Cardiac muscle cell (in vitro differentiated cells and primary cell): Measurements from ENCODE around the gene HSPA4L. TPM values are rescaled to one million over a fixed set of nuclear protein-coding genes. Genes with fewer than 3 reads are reported as not detected.

Experiments
- DNase-seq, 2 donors: peaks; one replicate each; pipeline versions ENCODE4 v3.0.0 to v3.0.0-alpha.2; 2010 to 2017; ENCODE audit warnings: low read depth in 1 of 2, low spot score in 1 of 2
- H3K27ac ChIP-seq: fragments of 200-600 bp; sonication (generic); 2 replicates; pipeline ENCODE4 v1.5.1; 2016
- H3K27me3 ChIP-seq: fragments of 200-600 bp; sonication (generic); 2 replicates; pipeline ENCODE4 v1.6.0; 2016; ENCODE audit warnings: control low read depth
- H3K36me3 ChIP-seq: fragments of 200-600 bp; sonication (generic); 2 replicates; pipeline ENCODE4 v1.5.1; 2016; ENCODE audit warnings: control low read depth
- H3K4me1 ChIP-seq: fragments of 200-600 bp; sonication (generic); 2 replicates; pipeline ENCODE4 v1.8.1; 2017; ENCODE audit warnings: low read depth, mild to moderate bottlenecking, mixed run types
- H3K4me3 ChIP-seq: fragments of 200-600 bp; sonication (generic); 2 replicates; pipeline ENCODE4 v1.5.1; 2016; ENCODE audit warnings: mild to moderate bottlenecking
- H3K9me3 ChIP-seq: fragments of 200-600 bp; sonication (generic); 2 replicates; pipeline ENCODE4 v1.5.1; 2017; ENCODE audit warnings: low read depth, mild to moderate bottlenecking, control low read depth
- polyA plus RNA-seq: library from polyadenylated mRNA; unstranded; fragments of >200 nt; fragmentation: Nextera tagmentation; extraction: Ambion mirVana; gene quantifications from 2 replicates; pipeline ENCODE4 v1.2.1, GENCODE V29; 2016
- total RNA-seq: library from RNA; depleted of rRNA; stranded (reverse); fragments of >200 nt; gene quantifications from 2 replicates; pipeline ENCODE4 v1.2.3, GENCODE V29; 2016
- TF ChIP-seq, protein P1 (sequence below): IDR thresholded peaks from 2 replicates; pipeline ENCODE4 v1.5.1; 2012; ENCODE audit warnings: low read depth, mild to moderate bottlenecking, low read length

The HSPA4L gene
- total and polyA plus RNA-seq, 2 experiments from 2014 or later: 2.4 to 2.6 TPM

DNA sequence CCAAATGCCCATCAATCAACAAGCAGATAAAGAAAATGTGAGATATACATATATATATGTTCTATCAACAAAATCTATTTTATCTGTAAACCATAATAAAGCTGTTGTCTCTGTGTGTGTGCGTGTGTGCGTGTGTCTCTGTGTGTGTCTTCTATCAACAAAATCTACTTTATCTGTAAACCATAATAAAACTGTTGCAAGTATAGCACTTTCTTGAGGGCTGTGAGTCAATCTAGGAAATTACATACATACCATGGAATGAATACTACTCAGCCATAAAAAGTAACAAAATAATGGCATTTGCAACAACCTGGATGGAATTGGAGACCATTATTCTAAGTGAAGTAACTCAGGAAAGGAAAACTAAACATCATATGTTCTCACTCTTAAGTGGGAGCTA is 86.1 kb downstream of the HSPA4L start:
- TF ChIP-seq, protein P1, sequence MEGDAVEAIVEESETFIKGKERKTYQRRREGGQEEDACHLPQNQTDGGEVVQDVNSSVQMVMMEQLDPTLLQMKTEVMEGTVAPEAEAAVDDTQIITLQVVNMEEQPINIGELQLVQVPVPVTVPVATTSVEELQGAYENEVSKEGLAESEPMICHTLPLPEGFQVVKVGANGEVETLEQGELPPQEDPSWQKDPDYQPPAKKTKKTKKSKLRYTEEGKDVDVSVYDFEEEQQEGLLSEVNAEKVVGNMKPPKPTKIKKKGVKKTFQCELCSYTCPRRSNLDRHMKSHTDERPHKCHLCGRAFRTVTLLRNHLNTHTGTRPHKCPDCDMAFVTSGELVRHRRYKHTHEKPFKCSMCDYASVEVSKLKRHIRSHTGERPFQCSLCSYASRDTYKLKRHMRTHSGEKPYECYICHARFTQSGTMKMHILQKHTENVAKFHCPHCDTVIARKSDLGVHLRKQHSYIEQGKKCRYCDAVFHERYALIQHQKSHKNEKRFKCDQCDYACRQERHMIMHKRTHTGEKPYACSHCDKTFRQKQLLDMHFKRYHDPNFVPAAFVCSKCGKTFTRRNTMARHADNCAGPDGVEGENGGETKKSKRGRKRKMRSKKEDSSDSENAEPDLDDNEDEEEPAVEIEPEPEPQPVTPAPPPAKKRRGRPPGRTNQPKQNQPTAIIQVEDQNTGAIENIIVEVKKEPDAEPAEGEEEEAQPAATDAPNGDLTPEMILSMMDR: no peak
- peaks cover 10% of the 10 kb centered on the region for H3K4me1 ChIP-seq
- no peaks in the 10 kb centered on the region for H3K9me3 ChIP-seq
- no peak overlapping the region for H3K4me3 ChIP-seq
- DNase-seq: no peak
- no peaks in the 10 kb centered on the region for H3K36me3 ChIP-seq
- H3K27me3 ChIP-seq: no peaks in the 10 kb centered on the region
- no peak overlapping the region for H3K27ac ChIP-seq

- Histone ChIP-seq H3K4me1 (peaks cover 10% of the 10 kb centered on the region), H3K27ac (peak overlapping the region; percentile 78), H3K27me3 (no peaks in the 10 kb centered on the region), H3K36me3 (no peaks in the 10 kb centered on the region), H3K9me3 (no peaks in the 10 kb centered on the region), H3K4me3 (no peak overlapping the region)
- no peak for DNase-seq
- TF ChIP-seq, protein P1: no peak
Measured at GRCh38 chr4:127870281-127870680, 88.2 kb downstream of the HSPA4L start.

GRCh38 chr4:127870688-127871087 is 88.6 kb downstream of the HSPA4L start:
- TF ChIP-seq, protein P1: no peak

GRCh38 chr4:127875791-127876190 is 93.7 kb downstream of the HSPA4L start:
- Histone ChIP-seq H3K4me3 (no peak overlapping the region), H3K36me3 (no peaks in the 10 kb centered on the region), H3K27me3 (no peaks in the 10 kb centered on the region), H3K9me3 (no peaks in the 10 kb centered on the region), H3K27ac (no peak overlapping the region), H3K4me1 (peaks cover 3% of the 10 kb centered on the region)
- DNase-seq: no peak
- TF ChIP-seq, protein P1: no peak

More at GRCh38 chr4:127870688-127871087, 88.6 kb downstream of the HSPA4L start:
- Histone ChIP-seq H3K4me1 (peaks cover 10% of the 10 kb centered on the region), H3K9me3 (no peaks in the 10 kb centered on the region), H3K27ac (peak overlapping the region; percentile 78), H3K27me3 (no peaks in the 10 kb centered on the region), H3K4me3 (no peak overlapping the region), H3K36me3 (no peaks in the 10 kb centered on the region)
- DNase-seq: peak; percentile 2 to 82

DNA sequence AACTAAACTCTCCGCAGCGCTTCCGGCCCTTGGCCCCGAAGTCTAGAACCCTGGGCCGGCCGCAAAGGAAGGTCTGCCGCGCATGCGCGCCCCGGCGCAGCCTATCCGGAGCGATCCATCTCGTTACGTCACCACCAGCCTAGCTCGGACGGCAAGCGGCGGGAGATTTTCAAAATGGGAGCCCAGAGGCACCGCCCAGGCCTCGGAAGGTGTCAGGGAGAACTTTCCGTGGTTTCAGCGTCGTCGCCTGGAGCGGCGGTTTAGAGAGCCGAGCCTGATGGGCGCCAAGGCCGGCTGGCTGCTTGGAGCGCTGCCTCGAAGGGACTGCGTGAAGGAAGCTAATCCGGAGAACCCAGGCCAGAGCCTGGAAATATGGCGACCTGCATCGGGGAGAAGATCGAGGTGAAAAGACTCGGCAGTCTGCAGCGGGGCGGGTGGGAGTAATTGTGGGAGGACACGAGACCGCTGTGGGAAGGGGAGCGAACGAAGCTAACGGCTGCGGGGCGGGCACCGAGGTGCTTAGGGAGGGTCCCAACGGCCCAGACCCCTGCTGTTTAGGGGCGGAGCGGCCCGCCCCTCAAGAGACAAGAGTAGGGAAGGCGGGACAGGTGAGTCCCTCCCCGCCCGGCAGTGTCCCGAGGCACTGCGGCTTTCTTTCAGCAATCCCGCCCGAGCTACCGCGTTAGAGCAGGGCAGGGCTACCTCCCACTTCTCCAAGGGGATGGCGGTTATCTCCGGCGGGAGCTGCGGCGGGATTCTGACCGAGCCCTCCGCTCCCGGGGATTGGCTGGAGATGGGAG is 98.8 kb downstream of the HSPA4L start, which contains the start of gene PLK4:
TSS of gene PLK4 (plus strand) at position 131 of the 800 bp plus-strand sequence. CDS start at position 373, 242 bp downstream.
- TF ChIP-seq, protein P1: no peak
- H3K4me1 ChIP-seq: no peaks in the 10 kb centered on the region
- peak within 1 kb of the TSS; percentile 77 for H3K27ac ChIP-seq
- peak; percentile 97 to 98 for DNase-seq
- no peaks in the 10 kb centered on the region for H3K9me3 ChIP-seq
- H3K4me3 ChIP-seq: peak within 1 kb of the TSS; percentile 74
- H3K27me3 ChIP-seq: no peaks in the 10 kb centered on the region
- peaks cover 4% of the 10 kb centered on the region for H3K36me3 ChIP-seq
